ENCODE measurements around the gene GDF2. TPM values are rescaled to one million over a fixed set of nuclear protein-coding genes. Genes with fewer than 3 reads are reported as not detected.

GDF2 gene
- total RNA-seq, 1 donor from 2014 or later = not detected

DNA sequence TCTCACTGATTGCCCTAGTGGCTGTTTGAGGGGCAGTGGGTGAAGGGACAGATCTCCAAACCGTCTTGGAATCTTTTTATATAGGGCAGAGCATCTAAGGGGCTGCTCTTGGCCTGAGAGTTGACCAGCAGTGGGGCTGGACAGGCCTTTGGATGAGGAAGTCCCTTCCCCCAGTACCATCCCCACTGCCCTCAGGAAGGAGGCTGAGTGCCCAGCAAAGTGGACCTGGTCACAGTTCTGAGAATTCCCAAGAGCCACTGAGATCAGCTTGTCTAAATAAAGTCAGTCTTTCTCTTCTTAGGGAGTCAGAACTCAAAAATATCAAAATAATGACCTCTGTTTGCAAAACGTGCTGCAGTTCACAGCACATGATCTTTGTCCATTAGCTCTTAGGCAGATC is 16.7 kb upstream of the GDF2 start:
- peaks cover 4% of the 10 kb centered on the region for H3K4me1 Mint-ChIP-seq (ENCODE audit: unreplicated experiment)
- peaks cover 62% of the 10 kb centered on the region for H3K27me3 Mint-ChIP-seq (ENCODE audit: unreplicated experiment)
- H3K36me3 Mint-ChIP-seq (ENCODE audit: unreplicated experiment) = no peaks in the 10 kb centered on the region
- TF ChIP-seq CTCF (IDR thresholded peaks at IDR 0.05) = no peak
- no peak overlapping the region for H3K27ac Mint-ChIP-seq (ENCODE audit: unreplicated experiment)
- no peak overlapping the region for H3K4me3 Mint-ChIP-seq (ENCODE audit: unreplicated experiment)
- H3K9me3 Mint-ChIP-seq (ENCODE audit: unreplicated experiment) = no peaks in the 10 kb centered on the region
- DNase-seq (ENCODE audit: extremely low spot score, unreplicated experiment) = no peak

- H3K36me3 Mint-ChIP-seq (ENCODE audit: unreplicated experiment) = no peaks in the 10 kb centered on the region
- H3K27me3 Mint-ChIP-seq (ENCODE audit: unreplicated experiment) = peaks cover 56% of the 10 kb centered on the region
- no peak overlapping the region for H3K4me3 Mint-ChIP-seq (ENCODE audit: unreplicated experiment)
- H3K4me1 Mint-ChIP-seq (ENCODE audit: unreplicated experiment) = peaks cover 2% of the 10 kb centered on the region
- DNase-seq (ENCODE audit: extremely low spot score, unreplicated experiment) = no peak
- H3K27ac Mint-ChIP-seq (ENCODE audit: unreplicated experiment) = no peak overlapping the region
- H3K9me3 Mint-ChIP-seq (ENCODE audit: unreplicated experiment) = no peaks in the 10 kb centered on the region
- no peak for TF ChIP-seq CTCF (IDR thresholded peaks at IDR 0.05)
Observed at GRCh38 chr10:47306387-47307210, 15.7 kb upstream of the GDF2 start.

GRCh38 chr10:47307381-47307780 is 14.9 kb upstream of the GDF2 start:
- H3K27ac Mint-ChIP-seq (ENCODE audit: unreplicated experiment) = no peak overlapping the region
- H3K4me1 Mint-ChIP-seq (ENCODE audit: unreplicated experiment) = peaks cover 2% of the 10 kb centered on the region
- H3K4me3 Mint-ChIP-seq (ENCODE audit: unreplicated experiment) = no peak overlapping the region
- TF ChIP-seq CTCF (IDR thresholded peaks at IDR 0.05) = no peak
- no peak for DNase-seq (ENCODE audit: extremely low spot score, unreplicated experiment)
- H3K9me3 Mint-ChIP-seq (ENCODE audit: unreplicated experiment) = no peaks in the 10 kb centered on the region
- peaks cover 49% of the 10 kb centered on the region for H3K27me3 Mint-ChIP-seq (ENCODE audit: unreplicated experiment)
- H3K36me3 Mint-ChIP-seq (ENCODE audit: unreplicated experiment) = no peaks in the 10 kb centered on the region

DNA sequence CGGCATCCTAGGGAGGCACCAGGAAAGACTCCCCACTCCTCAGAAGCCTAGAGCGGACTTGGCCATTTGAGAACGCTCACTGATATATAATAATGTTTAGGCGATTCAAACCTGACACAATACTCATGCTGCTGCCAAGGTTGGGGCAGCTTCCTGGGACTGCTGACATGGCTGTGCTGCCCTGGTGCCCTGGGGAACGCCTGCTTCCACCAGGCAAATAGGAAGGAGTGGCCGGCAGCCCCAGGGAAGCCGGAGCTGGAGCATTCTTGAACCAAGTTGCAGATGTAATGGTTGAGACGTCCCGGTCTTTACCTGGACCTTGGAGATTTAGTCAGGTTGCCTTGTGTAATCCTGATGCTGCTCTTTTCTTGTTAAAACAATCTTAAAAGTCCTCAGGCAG is 13.5 kb upstream of the GDF2 start:
- Mint-ChIP-seq H3K27ac (ENCODE audit: unreplicated experiment) (no peak overlapping the region), H3K27me3 (ENCODE audit: unreplicated experiment) (peaks cover 36% of the 10 kb centered on the region), H3K4me3 (ENCODE audit: unreplicated experiment) (no peak overlapping the region), H3K9me3 (ENCODE audit: unreplicated experiment) (no peaks in the 10 kb centered on the region), H3K4me1 (ENCODE audit: unreplicated experiment) (peaks cover 2% of the 10 kb centered on the region), H3K36me3 (ENCODE audit: unreplicated experiment) (no peaks in the 10 kb centered on the region)
- no peak for DNase-seq (ENCODE audit: extremely low spot score, unreplicated experiment)
- no peak for TF ChIP-seq CTCF (IDR thresholded peaks at IDR 0.05)

GRCh38 chr10:47309408-47310089 is 12.7 kb upstream of the GDF2 start:
- H3K9me3 Mint-ChIP-seq (ENCODE audit: unreplicated experiment) = no peaks in the 10 kb centered on the region
- H3K4me1 Mint-ChIP-seq (ENCODE audit: unreplicated experiment) = peaks cover 2% of the 10 kb centered on the region
- no peak overlapping the region for H3K27ac Mint-ChIP-seq (ENCODE audit: unreplicated experiment)
- no peaks in the 10 kb centered on the region for H3K36me3 Mint-ChIP-seq (ENCODE audit: unreplicated experiment)
- peak; percentile 25 for TF ChIP-seq CTCF (IDR thresholded peaks at IDR 0.05)
- H3K27me3 Mint-ChIP-seq (ENCODE audit: unreplicated experiment) = peaks cover 30% of the 10 kb centered on the region
- H3K4me3 Mint-ChIP-seq (ENCODE audit: unreplicated experiment) = no peak overlapping the region
- no peak for DNase-seq (ENCODE audit: extremely low spot score, unreplicated experiment)
